MM.1S (cell line): Measurements from ENCODE around the gene WDR1.

Experiments
- CTCF ChIP-seq: fragments of 300-600 bp; sonication (generic); IDR thresholded peaks from 2 replicates; pipeline ENCODE4 v1.5.1; 2016; ENCODE audit warnings: antibody characterized with exemption, low read length, mixed read lengths
- EZH2 ChIP-seq: fragments of 300-600 bp; sonication (generic); optimal IDR thresholded peaks from 2 replicates; pipeline ENCODE3; 2017; ENCODE audit warnings: low read depth, mild to moderate bottlenecking, antibody characterized with exemption, low read length, mixed read lengths
- EZH2phosphoT487 ChIP-seq: fragments of 300-600 bp; sonication (generic); IDR thresholded peaks from 2 replicates; pipeline ENCODE4 v1.6.1; 2018; ENCODE audit warnings: antibody characterized with exemption, low read length

- TF ChIP-seq EZH2phosphoT487 (no peak), CTCF (no peak), EZH2 (no peak)
Observed at GRCh38 chr4:10124167-10124930, 7.8 kb upstream of the WDR1 start.
